NCI-H1105 (cell line): ENCODE data around the gene PARD3.

Experiments used
- DNase-seq: peaks from one replicate; lab custom pipeline; 2025; lab: John Stamatoyannopoulos, UW

Gene PARD3

DNA sequence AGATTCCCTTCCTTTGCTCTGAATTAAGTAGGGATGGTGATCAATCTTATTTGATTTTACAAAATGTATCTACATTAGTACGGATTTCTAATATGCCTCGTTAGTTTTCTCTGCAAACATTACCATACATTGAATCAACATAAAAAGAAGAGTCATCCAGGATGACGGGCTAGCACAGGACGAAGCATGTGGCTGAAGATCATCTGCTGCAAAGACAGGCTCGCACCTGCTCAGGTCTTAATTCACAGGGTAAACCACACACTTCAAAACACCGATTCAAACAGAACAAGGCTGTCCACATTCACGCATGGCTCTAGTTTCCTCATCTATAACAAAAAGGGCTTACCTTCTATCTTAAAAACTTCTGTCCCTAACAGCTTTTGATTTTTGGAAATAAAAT is 323.0 kb downstream of the PARD3 start:
- peak; percentile 50 for DNase-seq

DNA sequence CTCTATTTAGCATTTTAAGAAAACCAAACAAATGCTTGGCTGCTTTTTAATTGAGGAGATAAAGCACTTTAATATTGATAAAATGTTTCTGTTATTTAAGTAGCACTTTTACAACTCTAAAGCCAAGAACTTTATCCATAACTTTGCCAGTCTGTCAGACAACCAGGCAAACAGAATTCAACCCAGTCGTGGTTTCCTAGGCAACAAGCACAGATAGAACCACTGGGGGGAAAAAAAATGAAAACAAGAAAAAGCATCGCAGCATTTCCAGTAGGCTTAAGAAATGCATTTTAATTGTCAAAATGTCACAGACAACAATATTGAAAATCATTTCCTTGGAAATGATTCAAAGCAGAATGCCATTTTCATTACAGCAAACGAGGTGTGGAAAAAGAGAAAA is 323.4 kb downstream of the PARD3 start:
- DNase-seq, result peak; percentile 11

DNA sequence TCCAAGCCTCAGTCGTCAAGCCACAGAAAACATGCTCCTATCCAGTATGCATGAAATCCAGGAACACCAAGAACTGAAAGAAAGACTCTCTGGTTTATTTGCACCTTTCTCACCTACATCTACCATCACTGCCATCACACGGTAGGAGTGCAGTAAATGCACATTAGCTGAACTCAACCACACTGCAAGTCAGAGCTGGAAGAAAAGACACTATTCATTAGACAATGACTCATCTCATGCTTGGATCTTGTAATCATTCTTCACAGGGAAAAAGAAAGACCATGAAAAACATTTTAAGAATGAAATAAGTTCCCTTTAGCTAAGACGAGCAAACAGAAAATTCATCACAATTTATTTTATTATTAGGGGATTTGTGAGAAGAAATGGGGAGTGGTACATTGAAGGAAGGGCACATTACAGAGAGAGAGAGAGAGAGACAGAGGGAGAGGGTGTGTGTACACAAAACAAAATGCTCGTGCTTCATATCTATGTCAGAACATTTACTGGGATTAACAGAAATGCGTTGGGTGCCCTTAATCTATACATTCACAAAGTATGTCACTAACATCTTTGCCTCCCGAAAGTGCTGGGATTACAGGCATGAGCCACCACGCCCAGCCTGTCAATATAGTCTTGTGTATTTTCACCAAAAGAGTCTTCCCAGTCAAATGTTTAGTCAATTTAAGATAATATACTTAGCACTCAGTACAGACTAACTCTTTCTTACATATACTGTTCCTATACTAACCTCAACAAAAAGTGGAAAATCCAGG is 324.9 kb downstream of the PARD3 start:
- no peak for DNase-seq

DNA sequence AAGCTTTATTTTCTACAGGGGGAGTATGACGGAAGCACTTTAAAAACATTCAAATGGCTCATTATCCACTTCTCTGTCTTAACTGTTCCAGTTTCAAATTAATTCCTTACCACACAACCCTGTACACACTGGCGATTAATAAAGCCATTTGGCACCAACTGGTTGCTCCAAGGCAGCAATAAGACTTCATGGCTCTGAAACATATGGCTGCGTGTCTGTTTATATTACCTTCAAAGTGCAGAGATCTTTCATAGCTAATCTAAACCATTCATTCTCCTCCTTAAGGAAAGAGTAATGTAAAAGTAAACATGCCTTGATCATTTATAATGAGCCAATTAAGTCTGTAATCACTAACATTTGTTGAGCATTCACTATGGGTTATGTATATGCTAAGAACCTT is 325.7 kb downstream of the PARD3 start:
- DNase-seq, result no peak

DNA sequence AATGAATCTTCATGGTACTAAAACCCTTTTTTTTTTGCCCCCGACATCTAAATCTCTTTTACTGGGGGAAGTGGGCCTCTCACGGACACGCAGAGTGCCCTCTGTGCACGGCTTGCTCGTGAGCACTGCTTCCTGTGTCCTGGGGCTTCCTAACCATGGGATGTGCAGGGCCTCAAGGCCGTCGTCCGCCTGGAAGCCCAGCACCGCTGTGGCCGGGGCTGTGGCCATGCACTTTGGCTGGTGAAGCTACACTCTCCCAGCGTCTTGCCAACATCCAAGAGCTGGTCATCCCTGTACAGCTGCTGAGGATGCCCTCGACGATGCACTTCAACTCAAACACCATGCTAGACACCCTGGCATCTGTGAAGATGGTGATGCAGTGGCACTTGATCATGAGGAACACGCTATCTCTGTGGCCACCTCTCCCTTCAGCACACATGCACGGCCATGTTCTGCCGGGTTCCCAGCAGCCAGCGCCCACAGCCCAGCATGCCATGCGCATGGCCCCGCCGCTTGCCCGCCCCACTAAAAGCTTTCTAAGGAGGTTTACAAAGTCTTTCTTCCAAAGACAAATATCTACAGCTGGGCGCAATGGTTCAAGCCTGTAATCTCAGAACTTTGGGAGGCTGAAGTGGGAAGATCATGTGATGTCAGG is 326.5 kb downstream of the PARD3 start:
- DNase-seq, result no peak

DNA sequence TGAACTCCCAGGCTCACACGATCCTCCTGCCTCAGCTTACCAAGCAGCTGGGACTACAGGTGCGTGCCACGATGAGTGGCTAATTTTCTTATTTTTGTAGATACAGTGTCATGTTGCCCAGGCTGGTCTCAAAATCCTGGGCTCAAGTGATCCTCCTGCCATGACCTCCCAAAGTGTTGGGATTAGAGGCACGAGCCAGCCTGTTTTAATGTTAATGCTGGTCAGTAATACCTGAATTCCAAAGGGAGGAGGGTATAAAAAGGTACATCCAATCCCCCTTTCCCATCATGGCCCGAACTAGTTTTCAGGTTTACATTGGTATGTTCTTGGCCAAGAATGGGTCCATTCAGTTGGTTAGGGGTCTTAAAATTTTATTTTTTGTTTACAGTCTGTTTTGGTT is 329.1 kb downstream of the PARD3 start:
- DNase-seq, result no peak

DNA sequence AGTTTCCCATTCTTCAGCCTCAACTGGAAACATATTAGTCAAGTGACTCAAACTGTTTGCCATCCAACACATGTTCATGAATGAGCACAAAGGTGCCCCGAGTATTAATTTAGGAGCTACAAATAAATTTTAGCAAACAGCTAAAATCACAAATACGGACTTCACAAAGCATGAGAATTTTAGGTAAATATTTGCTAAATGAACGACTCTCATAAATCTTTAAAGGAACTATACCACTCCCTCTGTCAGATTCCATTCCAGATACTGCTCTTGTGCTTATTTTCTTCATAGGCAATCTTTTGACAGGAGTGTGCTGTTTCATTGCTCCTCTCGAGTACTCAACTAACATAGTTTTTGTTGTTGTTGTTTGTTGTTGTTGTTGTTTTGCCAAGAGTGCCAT is 330.9 kb downstream of the PARD3 start:
- DNase-seq, result no peak

DNA sequence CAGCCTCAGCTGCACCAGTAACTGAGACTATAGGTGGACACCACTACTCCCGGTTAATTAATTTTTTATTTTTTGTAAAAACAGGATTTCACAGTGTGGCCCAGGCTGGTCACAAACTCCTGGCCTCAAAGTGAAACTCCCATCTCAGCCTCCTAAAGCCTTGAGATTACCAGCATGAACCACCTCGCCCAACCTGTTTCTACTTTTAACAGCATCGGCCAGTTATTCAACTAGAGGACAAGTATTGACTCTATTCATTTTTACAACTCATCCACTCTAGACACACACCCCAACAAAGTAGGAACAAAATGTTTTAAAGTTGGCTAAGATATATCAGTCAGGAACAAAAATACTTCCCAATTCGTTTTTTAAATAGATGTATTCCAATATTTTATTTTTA is 334.8 kb downstream of the PARD3 start:
- DNase-seq, result no peak

DNA sequence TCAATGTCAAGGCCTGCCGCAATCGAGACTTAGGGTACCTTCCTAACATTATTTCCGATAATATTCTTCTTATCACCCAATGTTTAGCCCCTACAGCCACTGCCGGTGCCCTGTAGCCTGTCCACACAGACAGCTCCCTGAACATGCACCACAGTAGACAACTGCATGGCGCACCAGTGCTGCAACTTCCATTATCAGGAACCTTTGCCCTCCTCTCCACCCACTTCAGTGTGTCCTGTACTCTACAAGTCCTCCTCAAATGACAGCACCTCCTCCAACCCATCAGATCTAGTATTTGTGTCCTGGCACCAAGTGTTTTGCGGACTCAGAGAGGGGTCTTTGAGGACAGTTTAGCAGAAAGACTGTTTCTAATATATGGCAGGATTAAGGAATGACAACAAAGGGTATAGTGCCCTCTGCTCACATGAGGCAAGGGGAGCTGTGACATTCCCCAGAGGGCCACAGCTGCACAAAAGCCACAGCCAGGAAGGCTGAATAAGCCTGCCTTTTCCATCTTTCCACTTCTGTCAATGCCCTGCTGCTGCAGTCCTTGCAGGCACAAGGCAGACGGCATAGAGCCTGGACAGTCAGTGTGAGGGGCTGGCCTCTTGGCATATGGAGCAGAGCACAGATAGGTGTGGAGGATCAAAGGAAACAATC is 335.4 kb downstream of the PARD3 start:
- no peak for DNase-seq

DNA sequence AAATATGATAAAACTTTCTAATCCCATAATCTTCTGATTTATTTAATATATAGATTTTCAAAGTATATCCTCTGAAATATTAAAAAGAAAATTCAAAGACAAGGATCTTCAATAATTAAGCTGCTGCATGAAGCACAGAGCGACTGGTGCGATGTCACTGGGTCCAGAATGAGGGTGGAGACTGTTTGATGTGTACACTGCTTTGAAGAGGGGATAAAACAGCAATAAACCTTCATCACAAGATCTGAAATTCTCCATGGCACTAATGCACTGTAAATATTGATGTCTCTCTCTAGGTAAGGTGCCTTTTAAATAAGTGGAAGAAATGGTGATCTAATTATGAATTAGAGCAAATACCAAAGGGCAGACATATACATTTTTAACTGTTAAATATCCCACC is 337.8 kb downstream of the PARD3 start:
- no peak for DNase-seq

DNA sequence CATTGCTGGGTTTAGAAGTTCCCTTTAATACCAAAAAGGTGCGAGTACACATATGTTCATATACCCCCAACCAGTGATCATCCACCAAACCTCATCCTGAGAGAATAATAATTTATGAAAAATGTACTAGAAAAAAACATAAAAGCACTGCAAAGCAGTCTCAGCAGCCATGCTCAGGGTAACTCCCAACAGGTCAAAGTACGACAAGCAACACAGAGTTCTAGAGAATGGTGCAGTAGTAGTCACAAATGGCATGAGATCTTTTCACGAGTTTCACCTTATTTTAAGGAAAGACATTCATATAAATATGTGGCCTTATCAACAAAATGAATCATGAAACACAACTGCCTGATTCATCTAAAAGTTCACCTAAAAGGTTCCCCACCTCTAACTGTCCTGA is 338.5 kb downstream of the PARD3 start:
- DNase-seq, result no peak

DNA sequence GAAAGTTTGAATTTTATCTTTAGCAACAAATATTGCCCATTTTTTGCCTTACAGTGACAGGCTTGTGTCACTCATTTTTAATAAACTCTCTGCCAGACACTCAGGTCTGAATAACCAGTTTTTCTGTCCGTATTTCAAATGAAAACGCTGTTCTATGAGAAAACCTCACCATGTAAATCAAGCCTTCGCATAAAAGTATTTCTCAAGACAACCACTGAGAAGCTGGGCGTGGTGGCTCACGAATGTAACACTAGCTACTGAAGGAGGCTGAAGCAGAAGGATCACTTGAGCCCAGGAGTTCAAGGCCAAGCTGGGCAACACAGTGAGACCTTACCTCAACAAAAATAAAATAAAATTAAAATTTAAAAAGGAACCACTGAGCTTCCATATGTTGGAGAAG is 339.3 kb downstream of the PARD3 start:
- DNase-seq, result no peak

DNA sequence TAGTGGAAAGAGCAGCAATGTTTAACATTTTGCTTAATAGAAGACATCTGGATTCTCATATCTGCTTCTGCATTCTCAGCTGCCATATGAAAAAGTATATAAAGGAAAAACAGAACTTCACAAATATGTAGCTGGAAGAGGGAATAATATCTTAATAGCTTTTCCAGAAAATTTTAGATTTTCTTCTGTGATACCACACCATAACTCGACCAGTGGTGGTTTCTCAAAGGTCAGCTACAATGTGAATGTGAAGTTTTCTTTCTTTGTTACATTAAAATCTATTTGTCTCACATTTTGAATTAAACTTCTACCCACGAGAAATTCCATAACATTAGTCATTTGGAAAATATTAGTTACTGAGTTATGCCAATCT is 339.8 kb downstream of the PARD3 start:
- no peak for DNase-seq

DNA sequence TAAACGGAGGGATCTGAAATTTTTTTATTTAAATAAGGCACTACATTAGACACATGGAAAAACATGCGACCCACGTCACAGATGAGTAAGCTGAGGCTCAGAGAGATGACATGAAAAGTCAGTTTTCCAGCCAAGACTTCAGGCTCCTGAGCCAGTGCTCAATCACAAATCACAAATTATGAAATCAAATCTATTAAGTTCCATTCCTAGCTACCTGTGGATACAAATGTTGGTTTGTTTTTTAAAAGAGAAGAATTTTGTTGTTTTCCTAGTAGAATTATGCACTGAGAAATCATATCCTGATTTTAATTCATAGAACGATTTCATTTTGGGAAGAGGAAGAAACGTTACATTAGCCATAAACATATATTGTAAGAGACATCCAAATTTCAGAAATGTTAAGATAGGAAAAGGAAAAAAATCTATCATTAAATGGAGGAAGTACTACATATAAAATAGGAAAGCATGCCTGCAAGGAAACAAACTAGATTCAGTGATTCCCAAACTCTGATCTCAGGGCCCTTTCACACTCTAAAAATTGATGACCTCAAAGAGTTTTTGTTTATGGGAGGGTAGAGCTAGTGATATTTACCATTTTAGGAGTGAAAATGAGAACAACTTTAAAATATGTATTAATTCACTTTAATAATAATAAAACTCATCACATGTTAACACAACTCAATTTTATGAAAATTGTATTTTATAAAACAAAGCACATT is 340.4 kb downstream of the PARD3 start:
- DNase-seq, result no peak

DNA sequence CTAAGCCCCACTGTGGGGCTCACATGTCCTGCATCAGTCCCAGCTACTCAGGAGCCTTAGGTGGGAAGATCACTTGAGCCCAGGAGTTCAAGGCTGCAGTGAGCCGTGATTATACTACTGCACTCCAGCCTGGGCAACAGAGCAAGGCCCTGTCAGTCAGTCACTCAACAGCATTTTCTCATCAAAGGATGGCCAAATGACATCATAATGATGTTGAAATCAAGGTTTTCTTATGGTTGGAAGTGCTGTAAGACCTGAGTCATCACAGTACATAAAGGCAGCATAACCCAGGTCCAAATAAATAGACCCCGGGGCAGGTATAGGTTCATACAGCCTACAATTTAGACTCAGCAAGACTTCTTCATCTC is 341.1 kb downstream of the PARD3 start:
- no peak for DNase-seq

DNA sequence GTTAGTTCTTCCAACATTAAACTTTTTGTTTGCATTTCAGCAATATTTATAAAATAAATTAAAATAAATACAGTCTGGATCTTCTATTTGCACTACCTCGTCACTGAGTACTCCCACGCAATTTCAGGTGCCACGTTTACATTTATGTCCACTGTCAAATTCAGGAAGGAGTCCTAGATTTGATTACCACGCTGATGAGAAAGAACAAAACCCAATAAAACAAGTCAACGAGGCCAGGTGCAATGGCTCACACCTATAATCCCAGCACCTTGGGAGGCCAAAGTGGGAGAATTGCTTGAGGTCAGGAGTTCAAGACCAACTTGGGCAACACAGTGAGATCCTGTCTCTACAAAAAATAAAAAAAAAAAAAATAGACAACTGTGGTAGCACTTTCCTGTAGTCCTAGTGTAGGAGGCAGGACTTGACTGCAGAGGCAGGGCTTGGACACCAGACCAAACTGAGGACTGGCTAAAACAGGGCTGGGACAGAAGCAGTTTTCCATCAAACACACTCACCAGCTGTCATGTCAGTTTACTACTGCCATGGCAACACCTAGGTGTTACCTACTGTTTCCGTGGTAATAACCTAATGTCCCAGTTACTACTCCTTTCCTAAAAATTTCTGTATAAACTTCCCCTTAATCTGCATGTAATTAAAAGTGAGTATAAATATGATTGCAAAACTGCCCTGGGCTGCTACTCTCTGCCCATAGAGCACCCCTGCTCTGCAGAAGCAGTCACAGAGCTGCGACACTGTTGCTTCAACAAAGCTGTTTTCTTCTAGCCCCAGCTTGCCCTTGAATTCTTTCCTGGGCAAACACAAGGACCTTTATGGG is 341.7 kb downstream of the PARD3 start:
- no peak for DNase-seq

DNA sequence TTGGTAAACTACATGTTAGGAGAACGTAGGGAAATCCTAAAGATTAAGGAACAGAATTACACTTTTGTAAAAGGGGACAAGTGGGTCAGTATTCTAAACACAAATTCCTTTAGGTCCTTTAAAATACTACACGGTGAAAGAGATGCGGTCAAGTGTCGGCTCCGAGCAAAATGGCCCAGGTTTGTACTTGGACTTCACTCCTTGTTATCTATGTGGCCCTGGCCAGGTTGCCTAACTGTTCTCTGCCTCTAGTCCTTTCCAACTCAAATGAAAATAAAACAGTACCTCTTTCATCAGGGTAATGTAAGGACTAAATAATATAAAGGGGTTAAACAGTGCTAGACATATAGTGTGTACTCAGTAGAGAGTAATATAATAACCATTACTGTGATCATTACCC is 344.8 kb downstream of the PARD3 start:
- DNase-seq, result no peak

DNA sequence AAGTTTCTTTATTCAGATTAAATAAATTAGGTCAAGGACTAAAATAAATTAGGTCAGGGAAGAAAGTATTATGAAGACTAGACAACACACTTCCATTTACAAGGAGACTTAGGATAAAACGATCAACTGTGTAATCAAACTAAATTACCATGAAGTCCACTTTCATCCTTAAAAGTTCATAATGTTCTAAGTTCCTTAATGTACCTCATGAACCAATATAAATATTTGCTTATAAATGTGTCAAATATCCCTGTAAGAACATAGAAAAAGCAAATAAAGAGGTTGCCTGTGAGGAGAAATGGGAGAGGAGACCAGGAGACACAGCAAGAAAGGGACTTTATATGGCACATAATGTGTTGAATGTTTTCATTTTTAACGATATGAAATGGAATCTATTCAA is 345.6 kb downstream of the PARD3 start:
- DNase-seq, result no peak

DNA sequence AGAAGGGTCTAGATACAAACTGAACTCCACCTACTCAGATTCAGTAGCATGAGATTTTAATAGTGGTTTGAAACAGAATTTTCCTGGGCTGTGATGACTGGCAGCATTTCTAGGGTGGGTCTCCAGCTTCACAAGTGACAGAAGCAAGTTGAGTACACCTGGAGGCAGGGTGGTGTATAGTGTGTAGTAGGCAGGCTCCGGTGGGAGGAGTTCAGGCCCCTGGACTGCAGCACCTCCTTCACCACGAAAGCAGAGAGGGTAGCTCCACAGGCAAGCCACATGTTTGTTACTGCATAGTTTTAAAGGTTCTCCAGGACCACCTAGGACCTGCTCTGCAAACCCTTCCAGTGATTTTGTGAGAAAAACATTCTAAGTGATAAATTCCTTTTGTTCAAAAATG is 347.2 kb downstream of the PARD3 start:
- DNase-seq, result no peak

DNA sequence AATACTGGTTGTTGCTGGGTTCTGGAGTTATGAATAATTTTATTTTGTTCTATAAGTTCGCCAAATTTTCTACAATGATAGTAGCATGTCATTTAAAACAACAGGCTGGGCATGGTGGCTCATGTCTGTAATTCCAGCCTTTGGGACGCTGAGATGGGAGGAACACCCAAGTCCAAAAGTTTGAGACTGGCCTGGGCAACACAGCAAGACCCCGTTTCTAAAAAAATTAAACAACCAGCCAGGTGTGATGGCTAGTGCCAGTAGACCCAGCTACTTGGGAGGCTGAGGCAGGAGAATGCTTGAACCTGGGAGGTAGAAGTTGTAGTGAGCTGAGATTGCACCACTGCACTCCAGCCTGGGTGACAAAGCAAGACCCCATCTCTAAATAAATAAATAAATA is 347.7 kb downstream of the PARD3 start:
- no peak for DNase-seq

DNA sequence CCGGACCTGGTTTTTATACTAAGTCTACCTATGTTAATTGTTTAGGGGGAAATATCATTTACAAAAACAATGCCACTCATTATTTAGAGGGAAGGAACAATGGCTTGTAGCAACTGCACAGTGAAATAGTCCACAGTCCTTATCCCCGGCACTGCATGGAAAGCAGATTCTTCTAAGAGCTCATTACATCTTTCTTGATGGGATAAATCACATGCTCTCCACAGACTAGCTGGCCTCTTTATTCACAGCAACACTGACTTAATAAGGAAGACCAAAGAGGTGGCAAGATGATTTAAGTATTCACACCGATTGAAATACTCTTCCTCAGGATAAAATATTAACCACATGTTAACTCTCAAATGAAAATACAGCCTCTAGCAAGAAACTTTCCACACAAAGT is 349.4 kb downstream of the PARD3 start:
- DNase-seq, result no peak

DNA sequence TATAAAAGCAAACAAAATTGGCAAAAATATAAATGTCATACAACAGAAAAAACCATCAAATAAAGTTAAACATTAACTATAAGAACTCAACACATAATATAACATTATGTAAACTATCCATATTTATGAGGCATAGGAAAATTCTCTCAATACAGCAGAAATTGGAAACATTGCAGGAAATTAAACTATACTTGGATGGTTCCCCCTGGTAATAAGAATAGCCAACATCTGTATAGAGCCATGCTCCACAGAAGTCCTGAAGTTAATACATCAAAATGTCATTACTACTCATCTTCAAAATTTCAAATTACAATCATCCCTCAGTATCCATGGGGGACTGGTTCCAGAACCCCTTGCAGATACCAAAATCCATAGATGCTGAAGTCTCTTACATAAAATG is 350.5 kb downstream of the PARD3 start:
- no peak for DNase-seq
